ENCODE results near the gene IRF5. TPM values are rescaled to one million over a fixed set of nuclear protein-coding genes. Genes with fewer than 3 reads are reported as not detected.

IRF5 gene
- polyA plus RNA-seq, 1 experiment: 0.36 TPM

- ChIA-PET CTCF (interaction anchor here (1.3 to 1.7 kb wide), 3 partner anchors 13 to 117 kb away, joined by 4 to 5 read pairs (median 4); partner anchors contain the start of gene TNPO3), POLR2A (no interaction called here)
- no peak for DNase-seq (ENCODE audit: low read depth)
- no peaks in the 10 kb centered on the region for H3K27me3 ChIP-seq (ENCODE audit: control insufficient read depth, insufficient read depth, low read length)
- H3K36me3 ChIP-seq (ENCODE audit: control insufficient read depth, insufficient read depth, low read length): peaks cover 17% of the 10 kb centered on the region
- no peak for TF ChIP-seq CTCF (IDR thresholded peaks at IDR 0.05; ENCODE audit: insufficient read depth, low read depth, low read length)
- no peak overlapping the region for H3K4me3 ChIP-seq (ENCODE audit: low read depth, low read length)
Measured at GRCh38 chr7:128974241-128974934, 36.7 kb downstream of the IRF5 start.

- DNase-seq (ENCODE audit: low read depth): no peak
- Histone ChIP-seq H3K36me3 (ENCODE audit: control insufficient read depth, insufficient read depth, low read length) (peaks cover 10% of the 10 kb centered on the region), H3K27me3 (ENCODE audit: control insufficient read depth, insufficient read depth, low read length) (no peaks in the 10 kb centered on the region), H3K4me3 (ENCODE audit: low read depth, low read length) (no peak overlapping the region)
- POLR2A ChIA-PET: no interaction called here
- CTCF ChIA-PET: no interaction called here
- TF ChIP-seq CTCF (IDR thresholded peaks at IDR 0.05; ENCODE audit: insufficient read depth, low read depth, low read length): no peak
Measured at GRCh38 chr7:128982105-128982504, 44.4 kb downstream of the IRF5 start.

- POLR2A ChIA-PET: no interaction called here
- CTCF ChIA-PET: no interaction called here
- Histone ChIP-seq H3K27me3 (ENCODE audit: control insufficient read depth, insufficient read depth, low read length) (no peaks in the 10 kb centered on the region), H3K36me3 (ENCODE audit: control insufficient read depth, insufficient read depth, low read length) (peaks cover 6% of the 10 kb centered on the region), H3K4me3 (ENCODE audit: low read depth, low read length) (no peak overlapping the region)
- TF ChIP-seq CTCF (IDR thresholded peaks at IDR 0.05; ENCODE audit: insufficient read depth, low read depth, low read length): no peak
- no peak for DNase-seq (ENCODE audit: low read depth)
Measured at GRCh38 chr7:128985660-128986059, 47.9 kb downstream of the IRF5 start.

- H3K4me3 ChIP-seq (ENCODE audit: low read depth, low read length): no peak overlapping the region
- ChIA-PET CTCF (interaction anchor here (1.2 kb wide), 1 partner anchor 12 kb away, joined by 4 read pairs; no protein-coding TSS in a partner anchor), POLR2A (no interaction called here)
- no peaks in the 10 kb centered on the region for H3K27me3 ChIP-seq (ENCODE audit: control insufficient read depth, insufficient read depth, low read length)
- TF ChIP-seq CTCF (IDR thresholded peaks at IDR 0.05; ENCODE audit: insufficient read depth, low read depth, low read length): no peak
- DNase-seq (ENCODE audit: low read depth): no peak
- peaks cover 6% of the 10 kb centered on the region for H3K36me3 ChIP-seq (ENCODE audit: control insufficient read depth, insufficient read depth, low read length)
Measured at GRCh38 chr7:128986609-128987008, 48.9 kb downstream of the IRF5 start.

GRCh38 chr7:128988372-128988771 lies 50.6 kb downstream of the IRF5 start:
- DNase-seq (ENCODE audit: low read depth): no peak
- Histone ChIP-seq H3K27me3 (ENCODE audit: control insufficient read depth, insufficient read depth, low read length) (no peaks in the 10 kb centered on the region), H3K4me3 (ENCODE audit: low read depth, low read length) (no peak overlapping the region), H3K36me3 (ENCODE audit: control insufficient read depth, insufficient read depth, low read length) (no peaks in the 10 kb centered on the region; the same call in none of the 2 replicates)
- ChIA-PET POLR2A (no interaction called here), CTCF (no interaction called here)
- TF ChIP-seq CTCF (IDR thresholded peaks at IDR 0.05; ENCODE audit: insufficient read depth, low read depth, low read length): no peak

Measured in BJ (cell line).